Ramos (cell line): ENCODE results near the gene AGBL3.

Source experiments
- in situ Hi-C: fragments of 300-500 bp; cut with MboI; formaldehyde crosslinking; loops from one replicate; pipeline ENCODE4 v1.14.3; 2022; ENCODE audit warnings: low sequenced_read_pairs; ENCODE audit not compliant: unreplicated experiment

Gene AGBL3

GRCh38 chr7:135179321-135179925 lies 193.1 kb downstream of the AGBL3 start:
- in situ Hi-C loops, result no loop called here

DNA sequence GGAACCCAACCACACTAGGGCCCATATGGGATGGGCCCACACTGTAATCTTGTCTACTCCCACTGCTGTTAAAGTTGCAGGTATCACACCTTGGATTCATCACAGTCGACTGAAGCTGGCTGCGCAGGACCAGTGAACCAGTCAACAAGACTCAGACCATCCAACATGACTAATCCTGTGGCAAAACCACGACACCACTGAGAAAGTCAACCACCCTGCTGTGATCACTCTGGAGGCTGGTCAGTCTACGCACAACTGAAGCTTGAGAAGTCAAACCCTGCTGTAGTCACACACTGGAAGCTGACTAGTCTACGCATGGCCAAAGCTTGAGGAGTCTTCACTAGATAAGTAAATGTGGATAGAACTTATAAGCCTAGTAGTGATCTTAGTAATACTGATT lies 193.8 kb downstream of the AGBL3 start:
- in situ Hi-C loops, result no loop called here

DNA sequence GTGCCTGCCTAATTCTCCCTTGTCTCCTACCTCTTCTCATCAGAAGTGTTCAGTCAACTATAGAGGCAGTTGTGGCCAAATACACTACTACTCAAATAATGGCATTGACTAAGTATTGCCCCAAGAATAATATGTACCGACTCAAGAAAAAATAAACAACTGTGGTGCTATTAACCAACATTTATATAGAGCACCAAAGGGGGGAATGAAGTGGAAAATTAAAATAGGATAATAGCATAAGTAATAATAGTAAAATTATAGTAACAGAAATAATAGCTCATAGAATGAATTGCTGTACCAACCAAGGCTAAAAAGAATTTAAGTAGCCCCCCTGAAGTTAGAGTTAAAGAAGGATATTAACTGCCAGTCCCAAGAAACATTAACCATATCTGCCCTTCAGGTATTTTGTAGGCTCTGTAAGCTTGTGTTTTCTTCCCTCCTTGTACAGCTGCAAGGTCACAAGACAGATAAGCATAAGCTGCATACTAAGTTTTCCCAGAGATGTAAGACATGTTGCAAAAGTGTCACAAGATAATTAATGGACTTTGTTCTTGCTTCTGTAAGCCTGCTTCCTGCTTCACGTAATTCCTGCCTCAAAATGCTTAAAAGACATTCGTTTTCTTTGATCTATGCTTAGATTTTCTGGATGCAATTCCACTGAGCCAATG lies 195.1 kb downstream of the AGBL3 start:
- in situ Hi-C loops, result no loop called here

DNA sequence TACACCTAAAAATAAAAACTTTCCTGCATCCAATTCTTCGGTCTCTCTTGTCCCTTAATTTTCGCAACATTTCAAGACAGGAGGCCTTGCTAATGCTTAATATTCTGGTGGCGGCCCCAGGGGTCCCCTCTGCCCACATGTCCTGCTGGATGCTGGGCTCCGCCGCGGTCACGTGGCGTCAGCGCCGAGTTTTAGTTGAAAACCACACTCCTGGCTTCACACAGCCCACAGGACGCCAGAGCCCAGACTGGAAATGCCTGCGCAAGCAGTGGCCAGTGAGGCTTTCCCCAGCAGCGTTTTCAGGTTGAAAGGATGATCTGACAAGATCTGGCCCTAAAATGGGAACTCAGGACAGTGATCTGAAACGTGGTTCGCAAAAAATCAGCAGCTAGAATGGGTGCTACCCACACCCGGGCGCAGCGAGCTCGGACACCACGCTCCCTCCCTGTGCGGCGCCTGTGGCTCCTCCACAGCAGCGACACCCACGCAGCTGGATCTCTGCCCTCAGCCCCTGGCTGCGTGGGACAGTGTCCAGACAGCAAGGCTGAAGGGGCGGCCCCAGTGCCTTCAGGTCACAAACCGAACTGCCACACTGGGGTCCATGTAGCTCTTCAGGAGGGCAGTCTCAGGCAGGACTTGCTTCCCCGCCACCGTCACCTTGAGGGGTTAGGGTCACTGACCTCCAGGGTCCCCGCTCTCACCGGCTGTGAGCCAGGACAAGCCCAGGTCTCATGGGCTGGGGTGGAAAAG lies 195.8 kb downstream of the AGBL3 start:
- in situ Hi-C loops, result no loop called here

DNA sequence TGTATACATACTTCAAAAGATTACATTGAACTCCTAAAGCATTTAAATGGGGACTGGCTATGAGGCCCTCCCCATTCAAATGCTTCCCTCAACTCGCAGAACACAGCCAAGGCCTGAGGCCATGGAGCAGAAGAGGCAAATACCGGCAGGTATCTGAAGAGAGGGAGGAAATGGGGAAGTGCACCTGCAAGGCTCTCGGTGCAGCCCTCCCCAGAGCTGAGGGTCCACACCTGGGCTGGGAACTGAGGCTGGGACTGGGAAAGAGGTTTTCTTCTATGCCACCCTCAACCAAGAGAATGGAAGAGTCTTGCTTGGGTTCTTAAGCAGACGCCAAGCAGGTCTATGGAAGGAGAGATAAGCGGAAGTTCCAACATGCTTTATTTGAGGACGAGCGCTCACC lies 197.2 kb downstream of the AGBL3 start:
- in situ Hi-C loops, result no loop called here

DNA sequence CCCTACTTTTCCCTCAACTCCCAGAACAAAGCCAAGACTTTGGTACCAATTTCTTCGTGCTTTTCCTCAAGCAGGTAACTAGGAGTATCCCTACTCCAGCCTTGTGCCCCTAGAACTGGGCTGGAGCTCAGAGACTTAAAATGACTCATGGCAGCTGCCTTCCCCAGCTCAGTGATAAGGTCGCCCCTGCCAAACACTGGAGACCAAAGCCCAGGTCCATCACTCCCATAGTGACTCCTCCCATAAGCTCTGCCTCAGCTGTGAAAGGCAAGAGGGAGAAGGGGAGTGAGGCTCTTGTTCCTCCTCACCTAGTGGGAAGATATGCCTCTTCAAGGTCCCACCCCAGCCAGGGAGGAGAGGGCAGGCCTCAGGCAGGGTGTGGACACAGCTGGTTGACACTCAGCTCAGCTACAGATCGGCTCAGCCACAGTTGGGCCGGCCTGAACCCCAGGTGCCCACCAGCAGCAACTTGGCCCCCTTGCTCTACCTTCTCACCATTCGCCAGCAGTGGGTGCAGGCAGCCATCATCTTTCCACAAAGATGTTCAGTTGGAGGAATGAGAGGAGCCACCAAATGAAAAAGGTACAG lies 198.0 kb downstream of the AGBL3 start:
- in situ Hi-C loops, result no loop called here
